SU-DHL-6 (cell line): ENCODE results near the gene APPBP2.

Source experiments
- H2AFZ ChIP-seq: fragments of 200-600 bp; sonication (generic); 2 replicates; pipeline ENCODE4 v1.6.1; 2014; ENCODE audit warnings: low read depth, mild to moderate bottlenecking, moderate library complexity, mixed read lengths, antibody characterized with exemption, low read length; ENCODE audit not compliant: severe bottlenecking
- H3F3A ChIP-seq: fragments of 200-600 bp; shearing (Covaris generic); 2 replicates; pipeline ENCODE4 v1.6.0; 2016; ENCODE audit warnings: antibody characterized with exemption, mild to moderate bottlenecking; ENCODE audit not compliant: insufficient read depth
- H3K27ac ChIP-seq: fragments of 200-600 bp; sonication (generic); 2 replicates; pipeline ENCODE4 v1.5.1; 2016; ENCODE audit warnings: low read depth, mild to moderate bottlenecking, low read length, moderate library complexity, mixed read lengths
- H3K27me3 ChIP-seq: fragments of 200-600 bp; sonication (generic), shearing (Covaris generic); 2 replicates; pipeline ENCODE4 v1.6.0; 2014; ENCODE audit warnings: mild to moderate bottlenecking, low read length
- H3K36me3 ChIP-seq: fragments of 200-600 bp; sonication (generic); 2 replicates; pipeline ENCODE4 v1.6.1; 2014; ENCODE audit warnings: mild to moderate bottlenecking, low read length, mixed read lengths
- H3K4me2 ChIP-seq: fragments of 300-600, 200-600 bp; shearing (Covaris generic), sonication (generic); 2 replicates; pipeline ENCODE4 v1.6.0; 2014; ENCODE audit warnings: low read length, low read depth, mild to moderate bottlenecking; ENCODE audit not compliant: poor library complexity, severe bottlenecking
- H3K4me3 ChIP-seq: fragments of 200-600 bp; sonication (generic); 2 replicates; pipeline ENCODE4 v1.5.1; 2014; ENCODE audit warnings: antibody characterized with exemption, low read length, mild to moderate bottlenecking, mixed read lengths; ENCODE audit not compliant: insufficient read depth, poor library complexity, severe bottlenecking
- H3K79me2 ChIP-seq: fragments of 200-600 bp; sonication (generic); 2 replicates; pipeline ENCODE4 v1.6.1; 2014; ENCODE audit warnings: mild to moderate bottlenecking, low read length, moderate library complexity; ENCODE audit not compliant: insufficient read depth
- H3K9ac ChIP-seq: fragments of 200-600 bp; sonication (generic); 2 replicates; pipeline ENCODE4 v1.7.0; 2014; ENCODE audit warnings: mild to moderate bottlenecking, low read length
- H3K9me2 ChIP-seq: fragments of 200-600 bp; sonication (generic); replicated peaks from 2 replicates; pipeline ENCODE4 v1.6.1; 2014; ENCODE audit warnings: low read length; ENCODE audit not compliant: insufficient read depth
- H3K9me3 ChIP-seq: fragments of 200-600 bp; sonication (generic); 2 replicates; pipeline ENCODE4 v1.6.1; 2014; ENCODE audit warnings: low read length, mixed read lengths; ENCODE audit not compliant: insufficient read depth
- H4K20me1 ChIP-seq: fragments of 200-600 bp; sonication (generic); 2 replicates; pipeline ENCODE4 v1.6.1; 2014; ENCODE audit warnings: low read depth, mild to moderate bottlenecking, antibody characterized with exemption, low read length, moderate library complexity, mixed read lengths
- CTCF ChIP-seq: fragments of 200-600 bp; sonication (generic); IDR thresholded peaks from one replicate; pipeline ENCODE4 v1.5.1; 2017; ENCODE audit warnings: antibody characterized with exemption, mild to moderate bottlenecking, low read length, moderate library complexity; ENCODE audit not compliant: insufficient read depth, poor library complexity, severe bottlenecking
- EZH2phosphoT487 ChIP-seq: fragments of 200-600 bp; sonication (generic), shearing (Covaris generic); conservative IDR thresholded peaks from 2 replicates; pipeline ENCODE4 v1.6.1; 2018; ENCODE audit warnings: mild to moderate bottlenecking, antibody characterized with exemption, low read length, moderate library complexity, mixed read lengths

Gene APPBP2

GRCh38 chr17:60514500-60514899, 11.5 kb downstream of the APPBP2 start:
- H3K9me3 ChIP-seq: no peaks in the 10 kb centered on the region
- no peaks in the 10 kb centered on the region for H3K36me3 ChIP-seq

GRCh38 chr17:60514053-60514452, 12.0 kb downstream of the APPBP2 start:
- Histone ChIP-seq H3K9me2 (no peaks in the 10 kb centered on the region), H3K27me3 (no peaks in the 10 kb centered on the region), H3K4me2 (no peak overlapping the region), H4K20me1 (no peaks in the 10 kb centered on the region), H3K27ac (no peak overlapping the region), H3F3A (no peaks in the 10 kb centered on the region), H2AFZ (no peak overlapping the region), H3K79me2 (peaks cover 42% of the 10 kb centered on the region), H3K4me3 (no peak overlapping the region), H3K9ac (no peak overlapping the region), H3K36me3 (no peaks in the 10 kb centered on the region), H3K9me3 (no peaks in the 10 kb centered on the region)
- TF ChIP-seq EZH2phosphoT487 (no peak), CTCF (no peak)

More at GRCh38 chr17:60514500-60514899, 11.5 kb downstream of the APPBP2 start:
- Histone ChIP-seq H4K20me1 (no peaks in the 10 kb centered on the region), H3K4me3 (no peak overlapping the region), H2AFZ (no peak overlapping the region), H3K27ac (no peak overlapping the region), H3F3A (no peaks in the 10 kb centered on the region), H3K79me2 (peaks cover 40% of the 10 kb centered on the region), H3K27me3 (no peaks in the 10 kb centered on the region), H3K4me2 (no peak overlapping the region), H3K9me2 (no peaks in the 10 kb centered on the region), H3K9ac (no peak overlapping the region)
- no peak for TF ChIP-seq EZH2phosphoT487
- TF ChIP-seq CTCF: no peak

- Histone ChIP-seq H3K9me2 (no peaks in the 10 kb centered on the region), H3K9me3 (no peaks in the 10 kb centered on the region), H3K27ac (no peak overlapping the region), H3K9ac (no peak overlapping the region), H4K20me1 (no peaks in the 10 kb centered on the region), H3K36me3 (no peaks in the 10 kb centered on the region), H3F3A (no peaks in the 10 kb centered on the region), H3K79me2 (peaks cover 44% of the 10 kb centered on the region), H3K4me2 (no peak overlapping the region), H3K4me3 (no peak overlapping the region), H2AFZ (no peak overlapping the region), H3K27me3 (no peaks in the 10 kb centered on the region)
- TF ChIP-seq CTCF: no peak
- no peak for TF ChIP-seq EZH2phosphoT487
Observed at GRCh38 chr17:60513014-60513413, 13.0 kb downstream of the APPBP2 start.
